Smooth muscle cell (in vitro differentiated cells): ENCODE measurements around the gene KCNJ13. TPM values are rescaled to one million over a fixed set of nuclear protein-coding genes. Genes with fewer than 3 reads are reported as not detected.

Experiments used
- DNase-seq: peaks from one replicate; lab custom pipeline; 2025; ENCODE audit not compliant: unreplicated experiment; lab: John Stamatoyannopoulos, UW
- H2AFZ ChIP-seq: fragments of 200-600 bp; sonication (generic); 2 replicates; pipeline ENCODE4 v1.6.0; 2016; ENCODE audit warnings: antibody characterized with exemption, low read depth, mild to moderate bottlenecking
- H3F3A ChIP-seq: fragments of 200-600 bp; sonication (generic); 2 replicates; pipeline ENCODE4 v1.6.0; 2017; ENCODE audit warnings: antibody characterized with exemption, low read depth
- H3K27ac ChIP-seq: fragments of 200-600 bp; sonication (generic); 2 replicates; pipeline ENCODE4 v1.5.1; 2016; ENCODE audit warnings: low read depth, mild to moderate bottlenecking
- H3K27me3 ChIP-seq: fragments of 200-600 bp; sonication (generic); 2 replicates; pipeline ENCODE4 v1.6.1; 2016; ENCODE audit warnings: low read depth, mild to moderate bottlenecking
- H3K36me3 ChIP-seq: fragments of 200-600 bp; sonication (generic); 2 replicates; pipeline ENCODE4 v1.5.1; 2016; ENCODE audit warnings: low read depth
- H3K4me1 ChIP-seq: fragments of 200-600 bp; sonication (generic); 2 replicates; pipeline ENCODE4 v1.5.1; 2016; ENCODE audit warnings: low read depth
- H3K4me2 ChIP-seq: fragments of 200-600 bp; sonication (generic); 2 replicates; pipeline ENCODE4 v1.6.0; 2016; ENCODE audit warnings: mild to moderate bottlenecking
- H3K4me3 ChIP-seq: fragments of 200-600 bp; sonication (generic); 2 replicates; pipeline ENCODE4 v1.5.1; 2016; ENCODE audit warnings: mild to moderate bottlenecking
- H3K79me2 ChIP-seq: fragments of 200-600 bp; sonication (generic); 2 replicates; pipeline ENCODE4 v1.6.0; 2016; ENCODE audit warnings: low read depth, mild to moderate bottlenecking
- H3K9ac ChIP-seq: fragments of 200-600 bp; sonication (generic); 2 replicates; pipeline ENCODE4 v1.6.0; 2016; ENCODE audit warnings: low read depth
- H3K9me3 ChIP-seq: fragments of 200-600 bp; sonication (generic); replicated peaks from 2 replicates; pipeline ENCODE4 v1.5.1; 2016; ENCODE audit warnings: low read depth
- H4K20me1 ChIP-seq: fragments of 200-600 bp; sonication (generic); 2 replicates; pipeline ENCODE4 v1.6.0; 2016; ENCODE audit warnings: low read depth
- CTCF ChIP-seq: fragments of 200-600 bp; sonication (generic); IDR thresholded peaks from 2 replicates; pipeline ENCODE4 v1.5.1; 2017; ENCODE audit warnings: borderline replicate concordance, mild to moderate bottlenecking, antibody characterized with exemption; ENCODE audit not compliant: insufficient read depth, poor library complexity, severe bottlenecking
- WGBS: methylation state at CpG from one replicate; pipeline ENCODE4 v1.1.7; 2016; ENCODE audit warnings: low lambda C conversion rate; 5-methylcytosine and 5-hydroxymethylcytosine counted together
- polyA plus RNA-seq: library from polyadenylated mRNA; unstranded; fragments of >200 nt; fragmentation: Nextera tagmentation; extraction: Ambion mirVana; gene quantifications from 2 replicates; pipeline ENCODE4 v1.2.1, GENCODE V29; 2016
- total RNA-seq: library from RNA; depleted of rRNA; stranded (reverse); fragments of >200 nt; gene quantifications from 2 replicates; pipeline ENCODE4 v1.2.3, GENCODE V29; 2014

KCNJ13 gene
- total and polyA plus RNA-seq, 2 experiments from 2014 or later, result not detected

GRCh38 chr2:232750135-232750671, 26.2 kb downstream of the KCNJ13 start:
- no peak overlapping the region for H3K27ac ChIP-seq
- no peak overlapping the region for H3K4me3 ChIP-seq
- no peak for TF ChIP-seq CTCF
- WGBS, result 98% methylated on average over 4 of the region's 4 CpGs
- H3K4me2 ChIP-seq, result no peak overlapping the region
- no peak overlapping the region for H3K9ac ChIP-seq
- no peak overlapping the region for H2AFZ ChIP-seq
- H3F3A ChIP-seq, result no peaks in the 10 kb centered on the region
- H3K36me3 ChIP-seq, result peaks cover 12% of the 10 kb centered on the region
- H3K4me1 ChIP-seq, result no peaks in the 10 kb centered on the region
- no peak for DNase-seq
- H3K9me3 ChIP-seq, result no peaks in the 10 kb centered on the region
- H3K27me3 ChIP-seq, result no peaks in the 10 kb centered on the region
- no peaks in the 10 kb centered on the region for H3K79me2 ChIP-seq
- peaks cover 25% of the 10 kb centered on the region for H4K20me1 ChIP-seq

- H3K79me2 ChIP-seq, result no peaks in the 10 kb centered on the region
- H3K9me3 ChIP-seq, result no peaks in the 10 kb centered on the region
- H3K4me1 ChIP-seq, result no peaks in the 10 kb centered on the region
- H4K20me1 ChIP-seq, result peaks cover 32% of the 10 kb centered on the region
- no peak overlapping the region for H3K27ac ChIP-seq
- H3K9ac ChIP-seq, result no peak overlapping the region
- peaks cover 12% of the 10 kb centered on the region for H3K36me3 ChIP-seq
- H3K4me2 ChIP-seq, result no peak overlapping the region
- no peak for TF ChIP-seq CTCF
- no peak overlapping the region for H3K4me3 ChIP-seq
- no peak for DNase-seq
- 95% methylated on average over 3 of the region's 3 CpGs for WGBS
- H2AFZ ChIP-seq, result no peak overlapping the region
- no peaks in the 10 kb centered on the region for H3K27me3 ChIP-seq
- no peaks in the 10 kb centered on the region for H3F3A ChIP-seq
Measured at GRCh38 chr2:232749331-232749730, 27.0 kb downstream of the KCNJ13 start.

GRCh38 chr2:232748038-232748437, 28.3 kb downstream of the KCNJ13 start:
- H4K20me1 ChIP-seq, result peaks cover 25% of the 10 kb centered on the region
- no peaks in the 10 kb centered on the region for H3K27me3 ChIP-seq
- no peak for TF ChIP-seq CTCF
- peaks cover 12% of the 10 kb centered on the region for H3K36me3 ChIP-seq
- no peak for DNase-seq
- H3F3A ChIP-seq, result no peaks in the 10 kb centered on the region
- H3K4me3 ChIP-seq, result no peak overlapping the region
- H3K9ac ChIP-seq, result no peak overlapping the region
- WGBS, result 98% methylated on average over 3 of the region's 3 CpGs
- no peak overlapping the region for H2AFZ ChIP-seq
- no peaks in the 10 kb centered on the region for H3K4me1 ChIP-seq
- no peaks in the 10 kb centered on the region for H3K9me3 ChIP-seq
- no peak overlapping the region for H3K4me2 ChIP-seq
- no peak overlapping the region for H3K27ac ChIP-seq
- H3K79me2 ChIP-seq, result no peaks in the 10 kb centered on the region

- Histone ChIP-seq H2AFZ (no peak overlapping the region), H3K9me3 (no peaks in the 10 kb centered on the region), H3K4me1 (peaks cover 3% of the 10 kb centered on the region), H3K4me2 (no peak overlapping the region), H3F3A (no peaks in the 10 kb centered on the region), H3K4me3 (no peak overlapping the region), H3K9ac (no peak overlapping the region), H4K20me1 (peaks cover 25% of the 10 kb centered on the region), H3K27ac (no peak overlapping the region), H3K36me3 (peaks cover 12% of the 10 kb centered on the region), H3K27me3 (no peaks in the 10 kb centered on the region), H3K79me2 (no peaks in the 10 kb centered on the region)
- 100% methylated on average over 1 of the region's 1 CpG for WGBS
- DNase-seq, result no peak
- TF ChIP-seq CTCF, result no peak
Measured at GRCh38 chr2:232744963-232745362, 31.4 kb downstream of the KCNJ13 start.
